Measurements from ENCODE around the gene MTX1.
A peak's percentile ranks its signal among the peaks of the same experiment; 100 is the strongest.
"Not testable (repeated sequence)": the region's sequence is repeated elsewhere in the genome, so short reads cannot be mapped to it uniquely, and the experiment has no call there.

MTX1 gene

GRCh38 chr1:155186794-155187455 is 21.6 kb upstream of the MTX1 start:
- DNase-seq (ENCODE audit: low read depth in 1 of 2, low spot score in 1 of 2): no peak

DNA sequence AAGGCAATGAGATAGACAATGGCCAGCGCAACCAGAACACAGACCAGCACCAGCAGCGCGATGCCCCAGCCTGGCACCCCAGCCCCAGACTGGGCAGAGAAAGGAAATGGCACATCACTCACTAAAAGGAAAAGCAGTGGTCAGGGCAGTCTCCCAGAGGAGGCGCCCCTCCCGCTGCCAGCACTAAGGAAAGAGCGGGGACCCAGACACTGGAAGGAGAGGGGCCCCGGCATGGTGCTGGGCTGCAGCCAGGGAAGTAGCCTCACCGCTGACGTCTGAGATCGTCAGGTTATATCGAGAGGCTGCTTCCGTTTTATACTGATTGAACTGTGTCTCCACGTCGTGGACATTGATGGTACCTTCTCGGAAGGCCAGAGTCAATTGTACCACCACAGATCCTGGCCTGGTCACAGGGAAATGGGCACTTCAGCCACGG is 21.0 kb upstream of the MTX1 start:
- no peak for DNase-seq (ENCODE audit: low read depth in 1 of 2, low spot score in 1 of 2)

DNA sequence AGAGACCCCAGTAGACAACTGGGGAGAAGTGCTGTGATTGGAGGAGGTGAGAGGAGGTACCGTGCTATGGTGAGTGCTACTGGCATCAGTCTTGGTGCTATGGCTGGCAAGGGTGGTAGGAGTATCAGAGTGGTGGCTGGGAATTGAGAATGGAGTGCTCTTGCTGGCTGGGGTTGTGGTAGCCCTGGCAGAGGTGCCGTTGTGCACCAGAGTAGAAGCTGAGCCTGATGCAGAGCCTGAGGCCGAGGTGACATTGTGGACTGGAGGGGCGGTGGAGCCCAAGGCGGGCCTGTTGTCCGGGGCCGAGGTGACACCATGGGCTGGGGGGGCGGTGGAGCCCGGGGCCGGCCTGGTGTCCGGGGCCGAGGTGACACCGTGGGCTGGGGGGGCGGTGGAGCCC is 20.2 kb upstream of the MTX1 start:
- no peak for DNase-seq (ENCODE audit: low read depth in 1 of 2, low spot score in 1 of 2)

DNA sequence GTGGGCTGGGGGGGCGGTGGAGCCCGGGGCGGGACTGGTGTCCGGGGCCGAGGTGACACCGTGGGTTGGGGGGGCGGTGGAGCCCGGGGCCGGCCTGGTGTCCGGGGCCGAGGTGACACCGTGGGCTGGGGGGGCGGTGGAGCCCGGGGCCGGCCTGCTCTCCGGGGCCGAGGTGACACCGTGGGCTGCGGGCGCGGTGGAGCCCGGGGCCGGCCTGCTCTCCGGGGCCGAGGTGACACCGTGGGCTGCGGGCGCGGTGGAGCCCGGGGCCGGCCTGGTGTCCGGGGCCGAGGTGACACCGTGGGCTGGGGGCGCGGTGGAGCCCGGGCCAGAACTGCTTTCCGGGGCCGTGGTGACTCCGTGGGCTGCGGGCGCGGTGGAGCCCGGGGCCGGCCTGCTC is 18.6 kb upstream of the MTX1 start:
- not testable (repeated sequence) for DNase-seq (ENCODE audit: low read depth in 1 of 2, low spot score in 1 of 2)

GRCh38 chr1:155191904-155192303 is 16.6 kb upstream of the MTX1 start:
- DNase-seq (ENCODE audit: low read depth in 1 of 2, low spot score in 1 of 2): no peak

DNA sequence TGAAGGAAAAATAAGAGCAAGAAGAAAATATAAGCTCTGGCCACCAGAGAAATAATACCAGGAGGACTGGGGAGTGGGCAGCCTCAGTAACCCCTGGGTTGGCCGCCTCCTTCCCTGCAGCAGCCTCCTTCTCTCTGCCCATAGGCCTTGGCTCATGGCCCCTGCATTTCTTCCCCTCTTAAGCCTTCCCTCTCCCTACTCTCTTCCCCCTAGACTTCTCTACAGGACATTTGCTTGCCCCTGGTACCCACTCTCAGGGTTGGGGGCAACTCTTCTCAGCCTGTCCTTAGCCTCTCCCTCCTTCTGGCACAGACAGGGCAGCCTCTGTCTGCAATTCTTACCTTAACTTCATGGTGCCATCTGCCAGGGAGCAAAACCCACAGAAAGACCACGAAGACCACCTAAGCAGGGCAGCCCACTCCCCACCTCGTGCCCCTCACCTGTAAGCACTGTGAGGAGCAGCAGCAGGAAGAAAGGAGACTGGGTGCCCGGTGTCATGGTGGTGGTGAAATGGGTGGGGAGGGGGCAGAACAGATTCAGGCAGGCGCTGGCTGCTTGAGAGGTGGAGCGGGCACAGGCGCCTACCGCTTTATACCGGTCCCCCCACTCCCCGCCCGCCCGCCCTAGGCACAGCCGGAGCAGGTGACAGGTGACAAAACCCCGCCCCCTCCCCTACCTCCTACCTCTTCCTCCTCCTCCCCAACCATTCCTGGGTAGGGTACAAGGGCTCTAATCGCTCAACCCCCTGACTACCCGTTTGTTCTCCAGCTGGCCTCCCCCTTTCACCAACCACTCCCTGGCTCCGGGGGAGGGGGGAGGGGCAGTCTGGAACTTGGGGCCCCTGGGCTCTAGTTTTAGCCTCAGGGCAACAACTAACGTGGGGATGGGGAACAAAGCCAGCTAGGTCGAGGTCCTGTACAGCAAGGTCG is 15.9 kb upstream of the MTX1 start:
- DNase-seq (ENCODE audit: low read depth in 1 of 2, low spot score in 1 of 2): no peak

DNA sequence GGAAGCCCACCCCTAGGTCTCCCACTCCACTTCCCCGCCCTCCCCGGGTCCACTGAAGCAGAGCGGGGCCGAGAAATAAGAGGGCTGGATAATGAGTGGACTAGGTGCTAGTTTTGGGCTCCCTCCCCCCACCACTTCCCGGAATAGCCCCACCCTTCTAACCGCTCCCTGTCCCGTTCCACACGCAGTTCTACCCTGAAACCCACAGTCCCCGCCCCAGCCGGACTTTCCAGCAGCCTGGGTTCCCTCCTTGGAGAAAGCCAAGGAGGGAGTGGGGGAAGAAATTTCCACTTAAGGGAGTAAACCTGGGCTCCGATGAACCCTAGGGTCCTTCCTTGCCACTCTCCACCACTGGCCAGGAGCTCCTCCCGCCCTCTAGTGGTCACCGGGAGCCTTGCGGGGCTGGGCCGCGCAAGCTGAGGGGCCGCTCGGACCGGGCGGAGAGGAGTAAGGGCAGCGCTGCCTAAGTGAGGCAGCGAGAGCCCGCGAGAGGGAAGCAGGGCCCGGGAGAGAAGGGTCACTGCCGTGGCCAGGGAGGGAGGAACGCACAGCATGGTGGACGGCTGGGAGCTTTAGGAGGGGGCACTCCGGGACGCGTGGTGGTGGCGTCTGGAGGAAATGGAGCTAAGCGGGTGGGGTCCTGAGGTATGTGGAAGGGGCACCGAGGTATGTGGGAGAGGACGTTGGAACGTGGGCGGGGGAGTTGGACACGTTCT is 15.1 kb upstream of the MTX1 start:
- DNase-seq (ENCODE audit: low read depth in 1 of 2, low spot score in 1 of 2): peak; percentile 39 to 64

DNA sequence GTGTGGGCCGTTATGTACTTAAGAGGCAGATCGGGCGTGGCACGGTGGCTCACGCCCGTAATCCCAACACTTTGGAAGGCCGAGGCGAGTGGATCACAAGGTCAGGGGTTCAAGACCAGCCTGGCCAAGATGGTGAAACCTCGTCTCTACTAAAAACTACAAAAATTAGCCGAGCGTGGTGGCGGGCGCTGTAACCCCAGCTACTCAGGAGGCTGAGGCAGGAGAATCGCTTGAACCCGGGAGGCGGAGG is 14.6 kb upstream of the MTX1 start:
- DNase-seq (ENCODE audit: low read depth in 1 of 2, low spot score in 1 of 2): not testable (repeated sequence)

GRCh38 chr1:155195201-155196102 is 13.0 kb upstream of the MTX1 start:
- DNase-seq (ENCODE audit: low read depth in 1 of 2, low spot score in 1 of 2): no peak

DNA sequence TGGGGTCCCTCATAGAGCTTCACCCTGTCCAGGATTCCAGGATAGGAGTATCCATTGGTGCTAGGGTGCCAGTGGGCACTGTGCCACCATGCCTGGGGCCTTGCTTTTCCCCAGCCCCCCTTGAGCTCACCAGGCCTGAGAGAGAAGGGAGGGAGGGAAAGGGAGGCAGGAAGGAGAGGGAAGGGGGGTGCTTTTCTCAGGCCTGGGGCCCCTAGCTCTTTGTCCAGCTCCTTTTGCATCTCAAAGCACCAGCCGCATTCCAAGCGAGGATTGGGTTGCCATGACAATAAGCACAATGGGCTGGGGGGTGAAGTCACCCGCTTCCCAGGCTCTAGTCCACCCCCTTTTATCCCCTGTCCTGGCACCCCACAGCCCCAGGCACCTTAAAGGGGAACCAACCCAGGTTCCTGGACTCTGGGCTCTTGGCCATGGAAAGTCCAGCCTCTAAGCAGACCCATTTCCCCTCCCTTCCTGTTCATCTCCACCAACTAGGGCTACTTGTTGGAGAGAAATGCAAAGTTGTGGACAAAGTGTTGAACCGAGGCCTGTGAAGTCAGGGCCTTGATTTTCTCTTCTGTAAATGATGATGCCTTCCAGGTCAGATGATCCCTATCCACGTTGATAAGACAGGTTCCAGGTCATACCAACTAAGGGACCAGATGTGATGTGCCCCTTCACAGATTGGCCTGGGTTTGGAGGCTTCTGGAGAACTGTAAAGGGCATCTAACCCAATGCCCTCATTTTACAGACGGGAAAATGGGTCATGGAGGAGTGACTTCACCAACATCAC is 12.2 kb upstream of the MTX1 start:
- DNase-seq (ENCODE audit: low read depth in 1 of 2, low spot score in 1 of 2): no peak

GRCh38 chr1:155196893-155197638 is 11.4 kb upstream of the MTX1 start:
- no peak for DNase-seq (ENCODE audit: low read depth in 1 of 2, low spot score in 1 of 2)

- DNase-seq (ENCODE audit: low read depth in 1 of 2, low spot score in 1 of 2): no peak
These were observed 10.5 kb upstream of the MTX1 start for GRCh38 chr1:155197901-155198546.

GRCh38 chr1:155198547-155198906 is 10.0 kb upstream of the MTX1 start:
- DNase-seq (ENCODE audit: low read depth in 1 of 2, low spot score in 1 of 2): no peak

DNA sequence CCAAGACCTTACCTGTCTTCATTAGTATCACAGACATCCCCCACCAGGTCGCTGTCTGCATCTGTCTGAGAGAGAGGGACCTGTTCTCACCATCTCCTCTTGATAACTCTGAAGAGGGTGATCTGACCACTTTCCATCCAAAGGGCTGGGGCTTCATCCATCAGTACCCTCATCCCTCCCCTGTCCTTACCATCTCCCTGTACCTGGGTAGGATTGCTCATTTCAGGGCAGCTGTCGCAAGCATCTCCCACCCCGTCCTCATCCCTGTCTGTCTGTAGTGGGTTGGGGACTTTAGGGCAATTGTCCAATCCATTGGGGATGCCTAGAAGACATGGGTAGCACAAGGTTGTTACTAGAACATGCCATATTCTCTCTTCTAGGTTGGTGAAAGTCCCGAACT is 8.7 kb upstream of the MTX1 start:
- DNase-seq (ENCODE audit: low read depth in 1 of 2, low spot score in 1 of 2): no peak

DNA sequence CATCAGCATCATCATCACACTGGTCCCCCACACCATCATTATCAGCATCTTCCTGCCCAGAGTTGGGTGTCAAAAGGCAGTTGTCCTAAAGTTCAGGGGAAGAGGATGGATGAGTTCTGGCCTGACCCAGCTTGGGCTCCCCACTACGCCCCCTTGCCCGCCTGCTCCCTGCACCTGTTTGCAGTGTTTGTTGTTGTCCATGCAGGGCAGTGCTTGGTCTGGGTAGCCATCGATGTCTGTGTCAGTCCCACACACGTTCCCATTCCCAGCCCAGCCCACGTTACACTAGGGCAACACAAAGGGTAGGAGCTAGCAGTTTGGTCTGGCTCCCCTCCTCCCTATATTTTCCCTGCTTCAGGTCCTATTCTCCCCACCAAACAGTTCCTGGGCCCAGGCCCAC is 7.6 kb upstream of the MTX1 start:
- DNase-seq (ENCODE audit: low read depth in 1 of 2, low spot score in 1 of 2): no peak

GRCh38 chr1:155202198-155202597 is 6.3 kb upstream of the MTX1 start:
- no peak for DNase-seq (ENCODE audit: low read depth in 1 of 2, low spot score in 1 of 2)

- no peak for DNase-seq (ENCODE audit: low read depth in 1 of 2, low spot score in 1 of 2)
These were observed 5.6 kb upstream of the MTX1 start for GRCh38 chr1:155202731-155203515.

DNA sequence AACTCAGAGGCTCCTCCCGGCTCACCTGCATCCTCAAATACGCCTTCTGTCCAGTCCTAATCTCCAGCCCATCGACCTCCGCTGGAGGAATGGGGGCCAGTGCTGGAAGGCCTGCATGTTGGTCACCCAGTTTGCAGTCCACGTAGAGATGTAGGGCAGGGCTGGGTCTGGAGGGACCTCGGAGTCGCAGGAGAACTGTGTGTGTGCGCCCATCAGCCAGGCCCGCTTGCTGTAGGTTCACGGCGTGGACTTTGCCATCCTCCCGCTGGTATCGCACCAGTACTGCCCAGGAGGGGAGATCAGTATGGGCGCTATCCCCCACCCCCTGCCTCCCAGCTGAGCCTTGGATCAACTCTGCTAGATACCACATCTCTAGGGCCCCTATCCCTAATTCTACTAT is 3.5 kb upstream of the MTX1 start:
- no peak for DNase-seq (ENCODE audit: low read depth in 1 of 2, low spot score in 1 of 2)
